ENCODE measurements around the gene PEX5L.

DNA sequence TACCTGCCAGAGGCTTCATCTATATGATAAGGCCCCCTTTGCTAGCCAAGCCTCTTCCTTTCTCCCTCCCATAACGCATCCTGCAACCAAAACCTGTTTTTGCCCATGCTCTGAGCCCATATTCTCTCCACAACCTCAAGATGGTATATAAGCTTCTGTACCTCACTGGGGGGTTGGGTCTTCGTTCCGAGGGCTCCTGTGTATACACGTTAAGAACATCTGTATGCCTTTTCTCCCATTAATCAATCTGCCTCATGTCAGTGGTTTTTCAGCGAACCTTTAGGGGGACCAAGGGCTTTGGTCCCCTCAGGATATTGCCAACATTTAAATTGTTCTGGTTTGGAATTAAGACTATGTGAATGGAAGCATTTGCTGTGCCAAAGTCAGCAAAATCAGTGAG is 168.0 kb downstream of the PEX5L start:
- TF ChIP-seq, protein P1, sequence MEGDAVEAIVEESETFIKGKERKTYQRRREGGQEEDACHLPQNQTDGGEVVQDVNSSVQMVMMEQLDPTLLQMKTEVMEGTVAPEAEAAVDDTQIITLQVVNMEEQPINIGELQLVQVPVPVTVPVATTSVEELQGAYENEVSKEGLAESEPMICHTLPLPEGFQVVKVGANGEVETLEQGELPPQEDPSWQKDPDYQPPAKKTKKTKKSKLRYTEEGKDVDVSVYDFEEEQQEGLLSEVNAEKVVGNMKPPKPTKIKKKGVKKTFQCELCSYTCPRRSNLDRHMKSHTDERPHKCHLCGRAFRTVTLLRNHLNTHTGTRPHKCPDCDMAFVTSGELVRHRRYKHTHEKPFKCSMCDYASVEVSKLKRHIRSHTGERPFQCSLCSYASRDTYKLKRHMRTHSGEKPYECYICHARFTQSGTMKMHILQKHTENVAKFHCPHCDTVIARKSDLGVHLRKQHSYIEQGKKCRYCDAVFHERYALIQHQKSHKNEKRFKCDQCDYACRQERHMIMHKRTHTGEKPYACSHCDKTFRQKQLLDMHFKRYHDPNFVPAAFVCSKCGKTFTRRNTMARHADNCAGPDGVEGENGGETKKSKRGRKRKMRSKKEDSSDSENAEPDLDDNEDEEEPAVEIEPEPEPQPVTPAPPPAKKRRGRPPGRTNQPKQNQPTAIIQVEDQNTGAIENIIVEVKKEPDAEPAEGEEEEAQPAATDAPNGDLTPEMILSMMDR (IDR thresholded peaks at IDR 0.05 in 2 of 3, conservative IDR thresholded peaks at IDR 0.05 in 1 of 3; ENCODE audit: borderline replicate concordance in 1 of 3, insufficient read depth in 1 of 3, low read depth in 2 of 3, low read length in 2 of 3), result no peak
- TF ChIP-seq, protein P2, sequence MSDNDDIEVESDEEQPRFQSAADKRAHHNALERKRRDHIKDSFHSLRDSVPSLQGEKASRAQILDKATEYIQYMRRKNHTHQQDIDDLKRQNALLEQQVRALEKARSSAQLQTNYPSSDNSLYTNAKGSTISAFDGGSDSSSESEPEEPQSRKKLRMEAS (IDR thresholded peaks at IDR 0.05), result no peak

Measured in HCT116 (cell line).